Stimulated activated CD4-positive, alpha-beta T cell treated with anti-CD3 and anti-CD28 coated beads, Interleukin-12 subunit alpha, Interleukin-12 subunit beta, amount 100 ng/mL, for 24 hours (primary cell): ENCODE measurements around the gene ALDH3B1.

Source experiments
- DNase-seq, 2 experiments: peaks; one replicate each; pipeline ENCODE4 v3.0.0-alpha.2; 2020; ENCODE audit warnings: low read depth in 2 of 2

The ALDH3B1 gene

DNA sequence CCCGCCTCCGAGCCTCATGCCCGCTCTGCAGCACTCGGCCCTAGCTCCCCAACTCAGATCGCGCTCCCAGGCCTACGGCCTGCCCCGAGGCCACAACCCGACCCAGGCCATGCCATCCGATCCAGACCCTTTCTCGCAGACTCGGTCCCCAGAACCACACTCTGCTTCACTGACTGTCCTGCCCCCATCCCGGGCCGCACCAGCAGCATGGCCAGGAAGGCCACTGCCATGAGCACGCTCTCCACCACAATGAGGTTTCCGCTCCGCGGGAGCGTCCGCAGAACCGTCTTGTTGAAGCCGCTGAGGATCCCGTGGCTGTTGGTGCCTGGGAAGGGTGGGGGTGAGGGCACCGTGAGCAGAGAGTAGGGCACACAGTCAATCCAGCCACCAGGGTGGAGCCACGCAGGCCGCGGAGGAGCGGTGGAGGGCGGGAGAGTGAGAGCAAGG is 12.6 kb upstream of the ALDH3B1 start:
- DNase-seq = no peak

DNA sequence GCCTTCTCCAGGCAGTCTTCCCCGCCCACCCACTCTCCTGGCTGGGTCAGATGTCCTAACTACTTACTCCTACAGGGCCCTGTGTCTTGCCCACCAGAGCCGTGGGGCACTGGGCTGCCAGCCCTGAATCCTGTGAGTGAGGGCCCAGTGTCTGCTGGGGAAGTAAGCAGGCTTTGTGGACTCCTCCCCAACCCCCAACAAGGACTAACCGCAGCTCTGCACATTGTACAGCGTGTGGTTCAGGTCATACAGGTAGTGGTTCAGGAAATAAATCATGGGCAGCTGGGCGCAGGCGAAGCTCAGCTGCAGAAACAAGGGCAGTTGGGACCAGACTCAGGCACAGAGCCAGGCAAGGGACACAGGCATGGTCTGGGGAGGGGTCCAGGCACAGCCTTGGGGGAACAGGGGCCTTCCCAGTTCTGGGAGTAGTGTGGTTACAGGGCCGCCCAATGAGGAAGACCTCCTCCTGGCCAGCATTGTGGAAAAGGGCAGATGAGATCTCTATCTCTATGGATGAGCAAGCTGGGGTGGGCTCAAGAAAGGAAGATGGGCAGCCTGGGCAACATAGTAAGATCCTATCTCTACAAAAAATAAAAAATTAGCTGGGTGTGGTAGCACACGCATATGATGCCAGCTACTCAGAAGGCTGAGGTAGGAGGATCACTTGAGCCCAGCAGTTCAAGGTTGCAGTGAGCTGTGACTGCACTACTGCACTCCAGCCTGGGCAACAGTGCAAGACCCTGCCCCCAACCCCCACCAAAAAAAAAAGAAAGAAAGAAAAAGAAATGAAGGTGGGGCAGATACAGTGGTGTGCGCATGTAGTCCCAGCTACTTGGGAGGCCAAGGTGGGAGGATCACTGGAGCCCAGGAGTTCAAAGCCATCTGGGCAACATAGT is 11.7 kb upstream of the ALDH3B1 start:
- no peak for DNase-seq

DNA sequence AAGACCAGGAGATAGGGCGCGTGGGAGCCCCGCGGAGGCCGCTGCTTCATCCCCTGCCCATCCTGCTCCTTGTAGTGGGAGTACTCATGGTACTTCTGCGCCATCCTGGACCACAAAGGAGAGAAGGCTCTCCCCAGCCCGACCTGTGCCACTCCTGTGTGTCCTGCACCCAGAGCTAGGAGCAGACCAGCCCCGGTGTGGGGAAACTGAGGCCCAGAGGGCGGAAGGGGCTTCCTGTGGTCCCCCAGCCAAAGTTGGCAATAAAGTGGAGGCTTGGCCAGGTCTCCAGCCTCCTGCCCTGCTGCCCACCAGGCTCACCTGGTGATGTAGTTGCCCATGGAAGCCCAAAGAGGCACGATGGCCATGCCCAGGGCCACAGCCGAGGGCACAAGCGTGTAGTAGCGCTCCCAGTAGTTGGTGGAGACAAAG is 10.9 kb upstream of the ALDH3B1 start:
- no peak for DNase-seq

GRCh38 chr11:67999704-68000103 is 10.4 kb upstream of the ALDH3B1 start:
- DNase-seq = no peak

GRCh38 chr11:68002575-68002937 is 7.6 kb upstream of the ALDH3B1 start:
- DNase-seq = no peak

DNA sequence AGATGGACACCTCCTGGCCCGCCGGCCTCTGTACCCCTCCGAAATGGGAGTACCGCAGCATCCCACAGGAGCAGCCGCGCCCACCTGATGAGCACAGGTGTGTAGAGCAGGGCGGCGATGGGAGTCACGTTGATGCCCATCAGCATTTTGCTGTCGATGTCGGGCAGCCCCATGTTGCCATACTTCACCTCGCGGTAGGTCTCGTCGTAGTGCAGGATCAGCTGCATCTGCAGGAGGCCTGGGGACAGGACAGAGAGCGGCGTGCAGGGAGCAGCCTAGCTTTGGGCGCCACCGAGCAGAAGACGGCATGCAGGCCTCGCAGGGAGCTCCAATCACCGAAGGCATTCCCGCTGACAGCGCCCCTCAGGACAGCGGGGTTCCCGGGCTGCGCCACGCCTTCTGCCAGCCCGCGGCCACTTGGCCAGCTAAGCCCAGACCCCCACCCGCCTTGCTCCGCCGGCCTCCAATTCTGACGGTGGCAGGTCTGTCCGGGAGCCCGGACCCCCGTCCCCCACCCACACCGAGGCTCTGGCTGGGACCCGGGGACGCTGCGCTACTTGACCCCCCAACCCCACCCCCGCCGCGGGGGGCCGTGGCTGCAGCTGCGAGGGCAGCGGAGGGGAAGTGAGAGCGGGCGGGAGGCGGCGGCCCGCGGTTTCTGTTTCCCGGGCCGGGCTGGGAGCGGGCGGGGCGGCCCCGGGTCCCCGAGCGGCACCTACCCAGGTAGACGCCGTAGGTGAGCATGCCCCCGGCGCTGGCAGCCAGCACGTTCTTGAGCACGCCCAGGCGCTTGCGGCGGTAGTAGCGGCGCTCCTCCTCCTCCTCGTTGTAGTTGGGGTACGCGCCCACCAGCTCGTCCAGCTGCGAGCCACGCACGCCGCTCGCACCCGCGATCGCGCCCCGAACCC is 6.9 kb upstream of the ALDH3B1 start:
- peak in 1 of 2 experiments; percentile 29 for DNase-seq

DNA sequence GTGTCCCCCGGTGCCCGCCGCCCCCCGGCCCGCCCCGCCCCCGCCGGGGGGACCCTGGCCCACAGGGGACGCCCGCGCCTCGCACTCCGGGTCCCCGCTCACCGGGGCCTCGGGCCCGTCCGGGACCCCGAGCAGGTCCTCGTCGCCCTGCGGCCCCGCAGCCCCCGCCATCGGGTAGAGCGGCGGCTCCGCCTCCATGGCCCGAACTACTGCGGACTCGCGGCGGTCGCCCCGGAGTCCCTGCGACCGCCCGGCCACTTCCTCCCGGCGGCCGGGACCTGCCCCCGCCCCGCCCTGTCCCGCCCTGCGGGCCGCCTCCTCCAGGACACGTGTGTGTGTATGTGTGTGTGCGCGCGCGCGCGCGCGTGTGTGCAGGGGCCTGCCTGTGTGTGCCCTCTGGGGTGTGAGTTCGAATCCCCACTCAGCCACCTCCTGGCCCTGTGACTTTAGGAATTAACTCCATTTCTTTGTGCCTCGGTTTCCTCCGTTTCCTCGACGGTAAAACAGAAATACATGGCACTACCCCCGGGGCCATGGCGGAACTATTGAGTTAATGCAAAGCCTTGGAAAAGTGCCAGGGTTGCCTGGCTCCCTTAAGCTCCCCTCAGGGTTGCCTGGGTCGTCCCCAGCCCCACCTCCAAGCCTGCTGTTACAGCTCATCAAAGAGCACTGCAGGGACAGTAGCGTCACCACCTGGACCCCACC is 6.1 kb upstream of the ALDH3B1 start, which contains the start of gene UNC93B1:
TSS of gene UNC93B1 (minus strand) at position 252 of the 705 bp plus-strand sequence. CDS start at position 198, 54 bp downstream.
- DNase-seq = peak; percentile 48 to 83

- DNase-seq = no peak
These were observed 5.4 kb upstream of the ALDH3B1 start for GRCh38 chr11:68004551-68005335.

GRCh38 chr11:68006606-68007166 is 3.4 kb upstream of the ALDH3B1 start:
- DNase-seq = no peak

DNA sequence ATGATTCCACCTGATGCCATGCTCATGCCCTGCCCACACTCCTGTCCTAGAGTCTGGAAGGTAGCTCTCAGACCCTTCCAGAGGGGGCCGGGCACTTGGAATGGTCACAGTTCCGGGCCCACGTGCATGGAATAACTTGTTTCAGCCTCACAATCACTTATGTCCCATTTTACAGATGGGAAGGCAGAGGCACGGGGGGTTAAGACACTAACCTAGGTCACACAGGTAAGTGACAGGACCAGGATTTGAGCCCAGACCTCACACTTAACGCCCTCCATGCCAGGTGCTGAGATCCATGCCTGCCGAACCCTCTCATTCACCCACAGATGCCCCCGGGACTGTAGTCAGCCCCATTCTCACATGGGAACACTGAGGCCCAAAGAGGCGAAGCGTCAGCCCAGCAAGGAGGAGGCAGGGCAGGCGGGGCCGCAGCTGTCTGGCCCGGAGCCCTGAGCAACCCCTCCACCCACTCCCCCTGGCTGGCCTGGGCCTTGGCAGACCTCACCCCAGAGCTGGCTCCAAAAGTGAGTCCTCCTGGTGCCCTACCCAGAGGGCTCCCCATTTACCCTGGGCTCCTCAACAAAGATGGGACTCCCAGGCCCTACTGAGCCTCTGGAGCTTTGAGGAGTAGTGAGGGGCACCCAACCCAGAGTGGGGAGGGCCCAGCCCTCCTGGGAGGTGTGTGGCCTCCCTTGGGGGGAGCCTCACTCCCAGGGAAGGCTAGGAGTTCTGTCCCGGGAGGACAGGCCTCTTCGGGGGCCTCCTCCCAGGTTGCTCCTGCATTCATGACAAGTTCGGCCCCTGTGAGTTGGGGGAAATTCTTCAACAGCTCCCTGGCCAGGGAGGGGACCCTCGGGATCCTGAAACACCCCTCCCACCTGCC is 2.4 kb upstream of the ALDH3B1 start:
- no peak for DNase-seq

DNA sequence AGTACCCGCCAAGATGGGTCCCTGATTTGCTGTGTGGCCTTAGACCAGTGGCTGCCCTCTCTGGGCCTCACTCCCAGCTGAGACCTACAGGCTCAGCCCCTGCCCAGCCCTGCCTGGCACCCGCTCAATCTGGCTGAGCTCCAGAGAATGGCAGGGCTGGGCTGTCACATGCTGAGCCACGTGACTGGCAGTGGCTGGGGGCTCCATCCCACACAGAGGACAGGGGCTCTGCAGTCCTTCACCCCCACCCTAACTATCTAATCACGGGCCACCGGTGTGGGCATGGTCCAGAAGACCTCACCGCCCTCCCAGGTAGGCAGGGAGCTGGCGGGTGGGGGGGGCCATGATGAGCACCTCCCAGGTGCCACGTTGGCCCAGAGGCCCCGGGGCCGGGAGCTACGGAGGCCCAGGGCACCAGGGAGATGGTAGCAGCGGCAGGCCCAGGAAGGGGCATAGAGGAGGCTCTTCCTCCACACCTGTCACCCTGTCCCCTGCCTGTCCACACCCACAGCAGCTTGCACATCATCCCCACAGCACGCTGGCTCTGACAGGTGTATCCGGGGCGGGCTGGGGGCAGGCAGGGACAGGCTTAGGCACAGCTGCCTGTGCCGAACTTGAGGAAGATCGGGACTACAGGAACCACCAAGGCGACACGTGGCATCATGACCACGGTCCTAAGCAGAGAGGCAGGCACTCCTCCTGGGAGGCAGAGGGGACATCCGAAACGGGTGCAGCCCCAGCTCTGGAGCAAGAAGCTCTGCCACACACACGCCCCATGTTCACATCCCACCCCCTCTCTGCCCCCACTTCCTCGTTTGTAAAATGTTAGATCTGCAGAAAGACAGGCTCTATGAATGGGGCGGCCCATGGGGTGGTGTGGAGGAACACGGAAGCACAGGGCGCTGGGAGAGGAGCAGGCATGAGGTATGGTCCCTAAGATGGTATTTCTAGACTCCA is 1.5 kb upstream of the ALDH3B1 start:
- no peak for DNase-seq

DNA sequence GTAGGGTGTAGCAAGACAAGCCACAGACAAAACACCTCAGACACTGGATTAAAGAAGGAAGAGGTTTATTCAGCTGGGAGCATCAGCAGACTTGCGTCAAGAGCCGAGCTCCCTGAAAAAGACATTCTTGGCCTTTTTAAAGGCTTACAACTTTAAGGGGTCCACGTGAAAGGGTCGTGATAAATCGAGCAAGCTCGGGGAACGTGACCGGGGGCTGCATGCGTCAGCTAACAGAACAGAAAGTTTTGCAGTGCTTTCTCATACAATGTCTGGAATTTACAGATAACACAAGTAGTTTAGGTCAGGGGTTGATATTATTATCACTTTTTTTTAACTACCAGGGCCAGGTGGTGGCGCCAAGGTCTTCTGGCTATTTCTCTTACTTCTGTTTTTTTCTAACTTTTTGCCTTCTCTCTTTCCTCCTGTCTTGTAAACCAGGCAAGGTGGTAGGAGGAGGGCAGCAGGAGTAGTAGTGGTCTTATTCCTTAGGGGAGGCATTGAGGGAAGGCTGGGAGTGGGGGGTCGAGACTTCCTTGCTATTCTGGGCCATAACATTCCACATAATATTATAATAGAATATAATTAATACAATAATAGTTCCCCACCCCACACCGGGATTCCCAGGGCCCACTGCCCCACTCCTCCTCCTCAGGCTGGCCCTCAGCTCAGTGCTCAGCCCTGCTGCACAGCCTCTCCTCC is 587 bp upstream of the ALDH3B1 start:
- no peak for DNase-seq

DNA sequence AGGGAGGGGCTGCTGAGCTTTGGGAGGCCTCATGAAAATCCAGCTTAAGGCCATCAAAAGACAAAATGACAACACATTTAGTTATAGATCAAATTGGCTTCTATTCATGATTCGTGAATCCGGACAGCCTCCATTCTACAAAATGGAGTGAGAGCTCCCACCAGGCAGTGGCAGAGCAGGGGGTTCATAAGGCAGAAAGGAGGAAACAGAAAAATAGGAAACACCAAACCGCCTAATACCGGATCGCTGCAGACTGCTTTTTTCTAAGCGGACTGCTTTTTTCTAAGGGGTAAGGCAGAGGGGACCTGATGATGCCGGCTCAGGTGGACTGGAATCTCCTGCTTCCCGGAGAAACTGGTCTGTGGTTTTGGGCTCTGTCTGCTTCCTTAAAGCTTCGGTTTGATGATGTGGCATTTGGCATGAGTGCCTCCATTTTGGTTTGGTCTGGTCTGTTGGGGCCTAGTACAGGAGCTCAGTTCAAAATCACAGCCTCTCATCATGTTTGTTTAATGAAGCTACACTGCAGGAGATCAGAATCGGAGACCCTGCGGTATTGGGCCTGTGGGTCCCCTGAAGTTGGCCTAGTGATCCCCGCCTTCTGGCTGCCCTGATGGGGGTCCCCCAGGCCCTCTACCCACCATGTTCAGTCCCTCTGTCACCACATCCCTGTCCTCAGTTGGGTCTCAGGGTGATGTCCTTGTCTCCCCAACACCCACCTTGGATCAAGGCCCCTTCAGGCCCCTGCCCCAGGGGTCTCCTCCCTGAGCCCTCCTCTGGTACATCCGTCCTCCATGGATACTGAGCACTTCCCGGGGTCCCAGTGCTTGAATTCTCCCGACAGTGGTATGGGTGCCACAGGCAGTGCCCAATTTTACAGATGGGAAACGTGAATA is 1.2 kb downstream of the ALDH3B1 start:
- DNase-seq = no peak

DNA sequence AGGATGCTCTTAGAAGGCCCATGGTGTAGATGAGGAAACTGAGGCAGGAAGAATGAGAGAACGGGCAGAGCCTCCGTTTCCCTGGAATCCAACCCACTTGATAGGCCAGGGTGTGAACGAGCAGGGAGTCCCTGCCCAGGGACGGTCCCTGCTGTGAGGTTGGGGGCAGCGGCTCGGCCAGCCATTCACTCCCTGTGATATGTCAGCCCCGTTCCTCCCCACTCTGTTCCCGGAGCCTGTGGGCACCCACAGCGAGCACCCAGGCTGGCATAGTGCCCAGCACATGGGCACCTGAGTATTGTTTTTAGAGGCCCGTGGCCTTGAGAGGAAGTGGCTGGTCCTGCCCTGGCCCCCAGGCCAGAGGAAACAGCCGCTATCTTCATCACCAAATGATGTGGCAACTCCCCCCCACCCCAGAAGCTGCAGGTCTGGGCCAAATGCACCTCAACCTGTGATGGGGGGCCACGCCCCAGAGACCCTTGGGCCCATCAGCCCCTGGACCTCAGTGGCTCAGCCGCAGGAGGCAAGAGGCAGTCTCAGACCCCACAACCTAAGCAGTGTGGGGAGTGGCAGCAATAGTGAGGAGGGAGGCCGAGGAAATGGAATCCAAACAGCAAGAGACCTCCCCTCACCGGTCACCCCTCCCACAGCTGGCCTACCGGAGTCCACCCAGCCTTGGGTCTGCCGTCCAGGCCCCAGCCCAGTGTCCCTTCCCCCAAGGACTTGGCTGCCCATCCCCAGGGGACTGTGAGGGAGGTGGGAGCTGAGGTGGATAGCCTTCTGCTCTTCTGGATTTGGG is 2.1 kb downstream of the ALDH3B1 start:
- no peak for DNase-seq

- no peak for DNase-seq
These were observed 2.9 kb downstream of the ALDH3B1 start for GRCh38 chr11:68012843-68013610.
